HG02642 (cell line): ENCODE data around the gene FGF1.
"Not testable (repeated sequence)": the region's sequence is repeated elsewhere in the genome, so short reads cannot be mapped to it uniquely, and the experiment has no call there.

Source experiments
- ATAC-seq: cut with Tn5 transposase; IDR thresholded peaks from one replicate; pipeline ENCODE4 v1.9.1; 2021; ENCODE audit warnings: mild to moderate bottlenecking; ENCODE audit not compliant: unreplicated experiment, poor library complexity

The FGF1 gene

DNA sequence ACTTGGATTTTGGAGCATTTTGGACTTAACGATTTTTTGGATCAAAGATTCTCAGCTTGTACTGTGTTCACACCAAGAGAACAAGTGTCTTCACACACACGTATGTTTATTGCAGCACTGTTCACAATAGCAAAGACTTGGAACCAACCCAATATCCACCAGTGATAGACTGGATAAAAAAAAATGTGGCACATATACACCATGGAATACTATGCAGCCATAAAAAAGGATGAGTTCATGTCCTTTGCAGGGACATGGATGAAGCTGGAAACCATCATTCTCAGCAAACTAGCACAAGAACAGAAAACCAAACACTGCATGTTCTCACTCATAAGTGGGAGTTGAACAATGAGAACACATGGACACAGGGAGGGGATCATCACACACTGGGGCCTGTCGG, 37.8 kb downstream of the FGF1 start:
- not testable (repeated sequence) for ATAC-seq

DNA sequence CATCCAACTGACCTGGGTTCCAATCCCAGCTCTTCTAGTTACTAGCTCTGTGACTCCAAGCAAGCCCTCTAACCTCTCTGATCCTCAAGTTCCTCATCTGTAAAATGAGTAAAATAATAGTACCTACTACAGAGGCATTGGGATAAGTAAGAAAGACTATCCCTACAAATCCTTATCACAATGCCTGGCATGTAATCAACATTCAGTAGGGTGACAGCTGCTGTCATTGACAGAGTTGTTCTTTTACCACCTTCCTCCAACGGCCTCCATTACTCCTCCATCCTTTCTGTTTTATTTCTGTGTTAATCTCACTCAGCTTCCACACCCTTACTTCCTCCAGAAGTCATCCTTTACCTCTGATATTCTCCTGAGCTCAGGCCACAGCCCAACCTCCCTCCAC, 40.4 kb downstream of the FGF1 start:
- no peak for ATAC-seq

DNA sequence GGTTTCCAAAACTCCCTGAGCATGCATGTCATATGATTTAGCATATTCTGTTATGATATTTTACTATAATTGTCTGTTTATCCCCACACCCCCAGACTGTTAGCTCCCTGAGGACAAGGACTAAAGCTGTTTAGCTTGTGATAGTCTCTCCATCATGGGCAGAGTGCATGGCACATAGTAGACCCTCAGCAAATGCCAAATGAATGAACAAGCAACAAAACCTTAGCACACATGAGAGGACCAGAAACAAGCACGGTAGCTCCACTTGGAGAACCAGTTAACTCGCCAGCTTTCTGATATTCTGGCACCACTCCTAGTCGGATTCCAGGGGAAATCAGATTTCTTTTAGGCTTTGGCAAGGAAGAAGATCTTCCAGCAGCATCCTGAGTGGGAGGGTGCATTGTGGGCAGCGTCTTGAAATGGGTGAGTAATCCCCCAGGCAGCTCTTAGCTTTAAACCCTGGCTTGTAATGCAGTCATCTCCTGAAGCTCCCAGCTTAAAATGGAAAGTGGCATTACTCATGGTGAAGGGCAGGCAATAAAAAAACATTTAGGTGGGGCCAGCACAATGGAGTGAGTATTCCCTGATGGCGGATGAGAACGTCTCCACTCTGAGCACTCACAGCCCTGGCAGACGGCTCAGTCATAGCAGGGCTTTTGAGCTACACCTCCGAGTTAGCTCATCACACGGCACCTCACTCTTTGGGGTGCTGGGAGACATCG, 41.1 kb downstream of the FGF1 start:
- no peak for ATAC-seq

DNA sequence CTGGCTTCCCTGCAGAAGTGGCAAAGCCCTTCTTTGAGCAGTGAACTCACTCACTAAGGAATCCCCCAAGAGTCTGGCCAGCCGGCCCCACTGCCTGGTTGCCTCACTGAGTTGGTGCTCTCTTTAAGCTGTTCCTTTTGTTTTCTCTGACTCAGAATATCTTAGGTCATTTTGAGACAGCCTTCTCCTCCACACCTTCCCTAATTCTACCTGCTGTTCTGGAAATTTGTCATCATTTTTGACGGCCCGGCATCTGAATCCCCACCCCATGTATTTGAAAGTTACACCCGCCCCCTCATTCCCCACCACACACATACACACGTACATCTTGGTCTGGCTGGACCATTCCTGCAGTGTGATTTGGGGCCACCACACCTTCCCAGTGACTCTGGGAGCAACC, 41.8 kb downstream of the FGF1 start:
- no peak for ATAC-seq

DNA sequence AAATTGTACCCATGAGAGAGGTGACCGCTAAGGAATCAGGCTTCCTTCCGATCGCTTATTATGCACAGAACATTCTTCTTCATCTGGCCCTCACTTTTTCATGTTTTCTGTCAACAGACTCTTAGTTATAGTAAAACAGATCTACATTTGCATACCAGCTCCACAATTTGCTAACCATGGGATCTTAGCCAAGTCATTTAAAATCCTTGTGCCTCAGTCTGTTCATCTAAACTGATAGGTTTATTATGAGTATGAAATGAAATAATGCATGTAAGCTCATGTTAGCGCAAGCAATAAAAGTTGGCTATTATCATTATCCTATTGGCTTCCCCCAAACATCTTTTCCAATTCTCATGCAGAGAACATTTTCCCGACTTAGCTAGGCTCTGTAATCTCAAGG, 42.3 kb downstream of the FGF1 start:
- ATAC-seq = no peak

DNA sequence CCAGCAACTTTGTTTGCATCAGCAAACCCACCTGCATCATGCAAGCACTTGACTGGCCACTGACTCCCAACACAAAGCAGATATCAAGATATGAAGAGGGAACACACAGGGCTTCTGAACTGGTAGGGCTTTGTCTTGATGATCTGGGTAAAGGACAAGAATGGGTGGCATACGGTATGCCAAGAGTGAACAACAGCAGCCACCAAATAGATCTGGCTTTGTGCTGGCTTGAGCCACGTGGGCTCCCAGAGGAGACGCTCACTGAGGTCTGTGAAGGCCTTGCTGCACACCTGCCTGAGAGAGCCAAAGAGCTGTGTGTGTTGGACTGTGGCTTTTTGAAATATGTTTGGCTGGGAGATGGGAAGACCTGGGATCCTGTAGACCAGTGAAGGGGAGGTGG, 43.5 kb downstream of the FGF1 start:
- ATAC-seq = no peak

DNA sequence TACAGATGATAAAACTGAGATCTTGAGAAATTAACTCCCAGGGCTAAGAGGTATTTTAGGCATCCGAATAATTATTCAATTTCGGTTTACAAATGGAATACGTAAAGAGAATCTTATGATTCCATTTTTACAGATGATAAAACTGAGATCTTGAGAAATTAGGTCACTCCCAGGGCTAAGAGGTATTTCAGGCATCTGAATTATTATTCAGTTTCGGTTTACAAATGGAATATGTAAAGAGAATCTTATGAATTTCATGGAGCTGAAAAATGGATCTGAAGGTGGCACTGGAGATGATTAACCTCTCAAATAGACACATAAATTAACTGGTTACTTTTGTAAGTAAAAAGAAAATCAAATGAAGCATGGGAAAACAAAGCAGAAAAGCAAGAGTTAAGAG, 44.2 kb downstream of the FGF1 start:
- no peak for ATAC-seq

DNA sequence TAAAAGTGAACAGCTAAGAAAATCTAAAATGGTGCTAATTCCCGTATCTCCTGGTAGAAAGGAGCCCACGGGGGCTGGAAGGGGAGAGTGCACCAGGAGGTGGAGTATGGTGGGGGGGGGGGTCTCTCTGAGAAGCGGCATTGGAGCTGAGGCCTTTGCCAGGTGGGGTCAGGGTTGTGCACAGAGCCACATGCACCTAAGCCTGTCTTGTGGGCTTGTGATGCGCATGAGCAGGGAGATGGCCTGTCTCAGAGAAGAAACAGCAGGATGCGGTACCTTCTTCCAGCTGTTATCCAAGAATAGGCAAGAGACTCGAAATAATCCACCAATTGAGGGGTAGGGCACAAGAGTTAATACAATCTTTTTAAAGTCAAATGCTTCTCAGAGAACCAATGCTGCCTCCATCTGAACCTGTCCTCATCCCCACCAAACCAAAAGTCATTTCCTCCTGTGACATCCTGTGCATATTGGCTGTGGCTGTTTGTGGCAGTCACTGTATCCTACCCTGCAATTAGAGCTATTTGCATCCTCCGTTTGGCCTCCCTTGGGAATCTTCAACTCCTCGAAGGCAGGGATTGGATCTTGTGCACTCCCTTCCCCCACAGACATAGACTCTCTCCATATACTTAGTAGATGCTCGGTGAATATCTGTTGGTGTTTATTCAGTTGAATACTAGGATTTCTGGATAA, 45.4 kb downstream of the FGF1 start:
- ATAC-seq = no peak

DNA sequence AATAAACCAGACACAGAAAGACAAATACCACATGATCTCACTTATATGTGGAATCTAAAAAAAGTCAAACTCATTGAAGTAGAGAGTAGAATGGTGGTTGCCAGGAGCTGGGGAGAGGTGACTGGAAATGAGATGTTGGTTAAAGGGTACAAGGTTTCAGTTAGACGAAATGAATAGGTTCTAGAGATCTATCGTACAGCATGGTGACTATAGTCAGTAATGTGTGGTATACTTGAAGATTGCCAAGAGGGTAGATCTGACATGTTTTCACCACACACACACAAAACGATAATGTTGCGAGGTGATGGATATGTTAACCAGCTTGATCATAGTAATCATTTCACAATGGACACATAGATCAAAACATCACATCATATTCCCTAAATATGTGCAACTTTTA, 46.4 kb downstream of the FGF1 start:
- ATAC-seq = no peak

DNA sequence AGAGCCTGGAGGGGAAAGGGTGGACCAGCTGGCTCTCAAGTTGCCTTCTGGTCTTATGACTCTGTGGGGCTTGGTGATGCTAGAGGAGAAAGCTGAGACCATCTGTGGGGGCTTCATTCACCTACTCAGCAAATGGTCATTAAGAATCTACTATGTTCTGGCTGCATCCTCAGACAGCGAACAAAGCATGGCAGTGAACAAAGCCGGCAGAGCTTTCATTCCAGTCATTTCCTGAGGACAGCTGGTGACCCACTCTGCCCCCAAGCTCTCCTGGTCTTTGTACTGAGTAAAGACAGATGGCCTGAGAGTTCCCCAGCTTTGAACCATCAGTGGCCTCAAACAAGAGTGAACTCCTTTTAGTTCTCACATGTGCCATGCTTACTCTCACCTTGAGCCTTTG, 48.0 kb downstream of the FGF1 start:
- ATAC-seq = no peak

DNA sequence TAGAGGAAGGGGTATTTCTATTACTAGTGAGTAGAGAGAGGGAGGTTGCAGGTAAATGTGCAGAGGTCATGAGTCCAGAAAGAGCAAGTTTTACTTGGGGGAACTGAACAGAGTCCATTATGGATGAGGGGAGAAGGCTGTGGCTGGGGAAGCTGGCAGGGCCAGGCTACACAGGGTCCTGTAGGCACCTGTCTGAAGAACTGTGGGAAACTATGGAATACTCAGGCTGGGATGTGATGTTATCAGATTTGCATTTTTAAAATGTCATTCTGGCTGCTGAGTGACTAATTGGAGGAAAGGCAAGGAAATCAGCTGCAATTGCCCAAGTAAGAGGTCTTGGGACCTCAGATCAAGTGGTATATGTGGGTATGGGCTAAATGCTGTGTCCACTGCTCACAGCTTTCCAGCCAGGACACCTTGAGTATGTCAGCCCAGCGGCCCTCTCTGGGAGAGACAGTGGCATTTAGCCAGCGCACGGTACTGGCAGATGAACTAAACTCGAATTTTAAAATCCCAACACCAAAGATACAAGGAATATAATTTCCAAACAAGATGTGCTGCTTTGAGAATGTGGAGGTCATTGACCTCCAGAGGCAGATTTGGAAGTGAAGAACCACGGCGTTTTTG, 49.1 kb downstream of the FGF1 start:
- ATAC-seq = no peak

DNA sequence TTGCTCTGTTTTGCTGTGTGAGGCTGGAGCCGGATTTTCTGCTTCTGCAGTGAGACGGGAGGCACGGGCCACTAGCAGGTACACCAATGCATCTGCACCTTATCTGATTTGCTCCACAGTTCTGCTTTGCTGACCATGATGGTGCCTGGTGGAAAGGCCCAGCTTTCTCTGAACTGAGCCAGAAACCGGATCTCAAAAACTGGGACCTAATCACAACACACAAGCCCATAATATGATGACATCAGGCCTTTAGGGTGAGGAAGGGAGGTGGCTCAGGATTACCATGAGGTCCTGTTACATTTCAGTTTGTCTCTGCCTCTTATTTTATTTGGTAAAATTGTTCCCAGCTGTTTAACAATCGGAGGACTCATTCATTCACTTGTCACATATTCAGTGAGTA, 49.8 kb downstream of the FGF1 start:
- ATAC-seq = no peak

DNA sequence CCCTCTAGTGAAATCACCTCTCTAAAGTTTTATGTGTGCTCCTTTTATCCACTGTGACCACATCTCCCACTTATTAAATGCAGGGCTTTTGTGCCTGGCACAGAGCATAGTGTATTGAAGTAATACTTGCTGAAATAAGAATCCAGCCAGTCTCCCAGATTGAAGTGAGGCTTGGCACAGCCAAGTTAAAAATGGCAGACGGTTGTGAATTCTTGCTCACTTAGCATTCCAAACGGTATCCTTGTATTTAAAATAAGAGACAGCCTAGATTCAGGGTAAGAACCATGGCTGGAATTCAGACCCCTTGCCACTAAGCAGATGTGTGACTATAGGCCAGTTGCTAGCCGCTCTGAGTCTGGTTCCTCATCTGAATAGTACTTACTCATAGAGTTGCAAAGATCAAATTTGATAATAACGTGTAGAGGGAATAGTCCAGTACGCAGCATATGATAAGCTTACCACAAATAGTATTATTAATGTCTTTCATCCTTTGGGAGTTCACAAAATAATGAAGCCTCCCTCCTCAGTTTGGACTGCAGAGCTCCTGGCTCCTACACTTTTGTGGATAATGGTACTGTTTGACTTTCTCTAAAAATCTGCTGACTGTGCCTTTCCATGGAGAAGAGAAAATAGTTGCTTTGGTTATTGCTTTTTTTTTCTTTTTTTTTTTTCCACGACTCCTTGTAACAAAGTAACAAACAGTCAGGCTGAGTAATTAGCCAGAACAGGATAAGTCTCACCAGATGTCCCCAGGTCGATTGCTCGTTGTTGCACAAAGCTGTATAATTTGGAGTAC, 51.5 kb downstream of the FGF1 start:
- no peak for ATAC-seq

DNA sequence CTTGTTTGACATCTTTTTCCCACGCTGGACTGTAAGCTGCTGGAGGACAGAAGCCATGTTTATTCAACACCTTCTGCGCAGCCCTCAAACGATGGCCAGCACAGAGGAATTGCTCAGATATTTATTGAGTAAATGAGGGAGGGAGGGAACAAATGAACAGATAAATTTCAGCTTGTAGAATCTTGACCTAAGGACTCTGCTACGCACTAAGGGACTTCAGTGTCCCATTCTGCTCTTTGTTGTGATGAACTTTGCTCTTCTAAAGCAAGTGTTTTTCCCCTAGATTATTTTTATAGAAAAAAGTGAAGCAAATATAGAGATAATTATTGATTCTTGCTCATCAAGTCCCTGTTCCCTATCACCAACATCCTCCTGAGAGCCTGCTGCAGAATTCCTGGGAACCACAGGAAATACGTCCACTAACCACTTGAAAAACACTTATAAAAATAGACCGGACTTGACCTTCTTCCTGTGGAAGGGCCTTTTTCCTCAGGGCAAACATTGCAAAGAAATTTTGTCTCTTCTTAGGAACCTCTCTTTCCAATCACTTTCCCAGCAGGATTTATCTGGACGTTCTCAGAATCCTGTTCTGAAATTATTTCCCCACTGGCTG, 54.9 kb downstream of the FGF1 start:
- ATAC-seq = no peak

DNA sequence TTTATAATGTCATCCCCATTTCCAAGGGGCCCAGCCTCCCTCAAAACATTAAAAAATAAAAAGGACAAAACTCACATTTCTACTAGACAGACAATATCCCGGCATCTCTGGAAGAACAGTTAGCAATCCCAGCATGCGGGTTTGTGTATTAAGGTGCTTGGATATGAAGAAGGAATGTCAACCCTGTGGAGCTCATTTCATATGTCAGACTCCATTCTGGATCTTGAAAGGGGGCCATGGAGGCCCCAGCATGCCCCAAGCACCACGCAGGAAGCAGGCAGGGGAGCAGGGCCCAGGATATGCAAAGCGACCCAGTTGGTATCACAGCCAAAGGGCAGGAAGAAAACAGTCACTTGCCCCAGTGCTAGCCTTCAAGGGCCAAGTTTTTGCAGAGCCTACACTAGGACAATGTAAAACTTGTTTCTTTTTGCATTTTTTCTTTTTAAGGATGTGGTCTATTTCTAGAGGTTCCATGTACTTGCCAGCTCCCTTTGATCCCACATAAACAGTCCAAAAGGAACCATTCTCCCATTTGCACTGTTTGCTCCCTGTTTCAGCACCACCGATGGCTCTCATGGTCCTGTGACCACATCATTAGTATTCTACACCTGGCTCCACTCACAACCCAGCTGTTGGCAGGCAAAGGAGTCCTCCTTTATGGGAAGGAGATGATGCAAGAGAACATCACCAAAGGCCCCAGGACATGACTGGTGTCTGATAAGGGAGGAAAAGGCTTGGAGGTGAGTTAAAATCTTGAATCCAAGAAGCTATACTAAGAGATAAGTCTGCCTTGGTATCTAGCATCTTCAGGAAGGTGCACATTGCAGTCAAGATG, 58.3 kb downstream of the FGF1 start:
- ATAC-seq = no peak

DNA sequence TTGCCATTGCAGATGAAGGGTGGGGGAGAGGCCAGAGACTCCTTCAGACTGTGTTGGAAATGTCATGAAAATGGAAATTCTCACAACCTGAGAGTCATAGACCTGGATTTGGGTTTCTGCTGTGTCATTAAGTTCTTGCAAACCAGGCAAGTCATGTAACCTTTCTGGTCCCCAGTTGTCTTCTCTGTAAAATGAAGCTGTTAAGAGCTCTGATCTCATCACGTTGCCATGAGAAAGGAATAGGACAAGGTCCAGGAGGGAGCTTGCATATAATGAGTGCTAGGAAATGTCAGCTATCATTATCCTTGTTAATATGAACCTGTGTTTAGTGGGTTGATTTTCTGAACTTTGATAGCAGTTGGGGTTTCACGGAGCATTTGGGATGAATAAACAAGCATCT, 59.1 kb downstream of the FGF1 start:
- ATAC-seq = no peak

DNA sequence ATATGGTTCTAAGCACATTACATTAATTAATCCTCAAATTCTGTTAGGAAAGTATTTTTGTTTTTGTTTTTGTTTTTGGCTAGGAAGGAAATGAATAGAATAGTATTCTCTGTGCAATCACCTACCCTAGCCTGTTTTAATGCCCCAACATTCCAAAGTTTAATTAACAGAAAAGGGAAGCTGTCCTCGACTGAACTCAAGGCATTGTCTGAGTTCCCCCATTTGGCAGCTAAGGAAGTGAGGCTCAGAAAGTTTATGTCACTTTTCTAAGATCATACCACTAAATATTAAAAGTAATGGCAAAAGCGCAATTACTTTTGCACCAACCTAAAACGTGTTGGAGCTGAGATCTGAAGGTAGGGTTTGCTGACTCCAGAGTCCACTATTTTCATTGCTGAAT, 59.8 kb downstream of the FGF1 start:
- ATAC-seq = no peak

DNA sequence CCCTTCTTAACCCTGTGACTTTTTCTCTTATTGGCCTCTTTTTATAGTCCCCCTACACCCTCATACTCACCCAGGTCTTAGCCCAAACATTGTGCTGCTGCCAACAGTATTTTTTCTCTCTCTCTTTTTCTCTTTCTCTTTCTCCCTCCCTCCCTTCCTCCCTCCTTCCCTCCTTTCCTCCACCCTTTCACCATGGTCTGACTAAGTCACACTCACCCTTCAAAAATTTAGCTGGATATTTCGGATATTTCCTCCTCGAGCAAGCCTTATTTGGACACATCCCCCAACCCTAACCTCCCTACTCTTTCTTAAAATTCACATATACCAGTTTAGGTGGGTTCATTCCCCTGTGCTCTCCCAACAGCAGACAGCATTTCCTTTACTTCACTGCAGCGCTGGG, 64.7 kb downstream of the FGF1 start:
- ATAC-seq = no peak

DNA sequence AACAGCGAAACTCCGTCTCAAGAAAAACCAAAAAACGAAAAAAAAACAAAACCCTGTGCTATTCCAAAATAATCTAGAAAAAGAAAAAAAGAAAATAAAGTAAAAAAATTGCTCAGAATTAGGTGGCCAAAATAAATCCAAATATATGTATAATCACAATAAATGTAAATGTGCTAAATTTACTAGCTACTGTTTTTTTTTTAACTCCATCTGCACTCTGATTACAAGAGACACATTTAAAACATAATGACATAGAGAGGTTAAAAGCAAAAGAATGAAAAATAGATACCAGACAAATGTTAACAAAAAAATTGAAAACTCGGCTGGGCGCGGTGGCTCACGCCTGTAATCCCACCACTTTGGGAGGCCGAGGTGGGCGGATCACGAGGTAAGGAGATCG, 66.1 kb downstream of the FGF1 start:
- ATAC-seq = no peak

DNA sequence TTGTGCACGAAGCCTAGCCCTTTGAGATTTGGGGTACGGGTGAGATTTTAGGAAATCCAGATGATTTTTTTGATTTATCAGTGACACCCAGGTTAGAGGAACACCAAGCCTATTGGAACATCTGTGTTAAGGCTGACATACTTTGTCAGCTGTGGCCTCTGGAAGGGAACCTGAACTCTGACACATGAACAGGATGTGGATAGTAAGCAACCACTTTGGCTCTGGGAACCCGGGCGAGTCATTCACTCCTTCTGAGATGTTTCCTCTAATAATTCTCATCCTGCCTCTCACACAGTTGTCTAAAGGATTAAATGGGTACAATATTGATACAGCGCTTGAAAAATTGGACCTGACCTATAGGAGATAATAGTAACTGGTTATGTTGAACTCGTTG, 67.8 kb downstream of the FGF1 start:
- no peak for ATAC-seq
